Measurements from ENCODE around the gene RCOR3.

- TF ChIP-seq, protein P1, sequence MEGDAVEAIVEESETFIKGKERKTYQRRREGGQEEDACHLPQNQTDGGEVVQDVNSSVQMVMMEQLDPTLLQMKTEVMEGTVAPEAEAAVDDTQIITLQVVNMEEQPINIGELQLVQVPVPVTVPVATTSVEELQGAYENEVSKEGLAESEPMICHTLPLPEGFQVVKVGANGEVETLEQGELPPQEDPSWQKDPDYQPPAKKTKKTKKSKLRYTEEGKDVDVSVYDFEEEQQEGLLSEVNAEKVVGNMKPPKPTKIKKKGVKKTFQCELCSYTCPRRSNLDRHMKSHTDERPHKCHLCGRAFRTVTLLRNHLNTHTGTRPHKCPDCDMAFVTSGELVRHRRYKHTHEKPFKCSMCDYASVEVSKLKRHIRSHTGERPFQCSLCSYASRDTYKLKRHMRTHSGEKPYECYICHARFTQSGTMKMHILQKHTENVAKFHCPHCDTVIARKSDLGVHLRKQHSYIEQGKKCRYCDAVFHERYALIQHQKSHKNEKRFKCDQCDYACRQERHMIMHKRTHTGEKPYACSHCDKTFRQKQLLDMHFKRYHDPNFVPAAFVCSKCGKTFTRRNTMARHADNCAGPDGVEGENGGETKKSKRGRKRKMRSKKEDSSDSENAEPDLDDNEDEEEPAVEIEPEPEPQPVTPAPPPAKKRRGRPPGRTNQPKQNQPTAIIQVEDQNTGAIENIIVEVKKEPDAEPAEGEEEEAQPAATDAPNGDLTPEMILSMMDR (IDR thresholded peaks at IDR 0.05; ENCODE audit: low read depth, low read length): no peak
- TF ChIP-seq EZH2phosphoT487 (IDR thresholded peaks at IDR 0.05; ENCODE audit: low read depth): no peak
Observed at GRCh38 chr1:211340622-211341507, 81.7 kb downstream of the RCOR3 start.

Data from OCI-LY3 (cell line).